ENCODE measurements around the gene SNU13.
"Not testable (repeated sequence)": the region's sequence is repeated elsewhere in the genome, so short reads cannot be mapped to it uniquely, and the experiment has no call there.

The SNU13 gene

DNA sequence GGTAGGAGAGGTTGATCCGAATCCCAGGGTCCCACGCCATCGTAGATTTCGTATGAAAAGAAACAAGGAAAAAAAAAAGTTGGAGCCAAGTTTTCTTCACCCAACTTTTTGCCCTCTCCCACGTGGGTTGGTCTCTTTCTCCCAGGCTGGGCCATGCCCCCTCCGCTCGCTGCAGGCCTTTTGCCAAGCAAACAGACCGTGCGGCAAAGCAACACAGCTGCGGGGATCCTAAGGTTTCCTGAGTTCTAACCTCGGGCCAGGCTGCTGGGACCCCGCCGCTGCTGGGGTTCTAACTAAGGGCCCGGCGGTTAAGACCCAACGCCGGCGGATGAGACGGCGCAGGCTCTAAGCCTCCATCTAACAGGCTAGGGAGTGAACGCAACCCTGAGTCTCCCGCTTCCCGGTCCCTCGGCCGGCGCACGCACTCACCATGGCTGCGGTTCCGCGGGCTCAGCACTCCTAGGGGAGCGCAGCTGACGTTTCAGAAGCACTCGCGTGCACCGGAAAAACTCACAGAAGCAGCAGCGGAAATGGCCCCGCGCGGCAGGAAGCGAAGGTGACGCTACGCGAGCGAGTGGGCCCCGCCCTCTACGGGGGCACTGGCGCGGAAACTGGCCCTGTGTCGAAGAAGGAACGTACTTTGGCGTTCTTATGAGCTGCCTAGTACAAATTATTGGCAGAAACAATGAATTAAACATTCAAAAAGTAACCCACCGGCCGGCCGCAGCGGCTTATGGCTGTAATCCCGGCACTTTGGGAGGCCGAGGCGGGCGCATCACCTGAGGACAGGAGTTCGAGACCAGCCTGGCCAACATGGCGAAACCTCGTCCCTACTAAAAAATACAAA, at the start of gene SNU13:
Gene SNU13 (minus strand): TSS at position 503 of the 847 bp plus-strand sequence. CDS start 71 bp downstream, at position 432.
- DNase-seq (ENCODE audit: low read depth in 4 of 4, low spot score in 1 of 4) = peak; percentile 77 to 92 (median 86)

DNA sequence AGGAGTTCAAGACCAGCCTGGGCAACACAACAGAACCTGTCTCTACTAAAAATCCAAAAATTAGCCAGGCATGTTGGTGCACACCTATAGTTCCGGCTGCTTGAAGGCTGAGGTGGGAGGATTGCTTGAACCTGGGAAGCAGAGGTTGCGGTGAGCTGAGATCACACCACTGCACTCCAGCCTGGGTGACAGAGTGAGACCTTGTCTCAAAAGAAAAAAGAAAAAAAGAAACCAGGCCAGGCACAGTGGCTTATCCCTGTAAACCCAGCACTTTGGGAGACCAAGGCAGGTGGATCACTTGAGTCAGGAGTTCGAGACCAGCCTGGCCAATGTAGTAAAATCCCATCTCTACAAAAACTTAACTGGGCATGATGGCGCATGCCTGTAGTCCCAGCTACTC, 44.6 kb upstream of the SNU13 start:
- DNase-seq (ENCODE audit: low read depth in 4 of 4, low spot score in 1 of 4) = not testable (repeated sequence)

DNA sequence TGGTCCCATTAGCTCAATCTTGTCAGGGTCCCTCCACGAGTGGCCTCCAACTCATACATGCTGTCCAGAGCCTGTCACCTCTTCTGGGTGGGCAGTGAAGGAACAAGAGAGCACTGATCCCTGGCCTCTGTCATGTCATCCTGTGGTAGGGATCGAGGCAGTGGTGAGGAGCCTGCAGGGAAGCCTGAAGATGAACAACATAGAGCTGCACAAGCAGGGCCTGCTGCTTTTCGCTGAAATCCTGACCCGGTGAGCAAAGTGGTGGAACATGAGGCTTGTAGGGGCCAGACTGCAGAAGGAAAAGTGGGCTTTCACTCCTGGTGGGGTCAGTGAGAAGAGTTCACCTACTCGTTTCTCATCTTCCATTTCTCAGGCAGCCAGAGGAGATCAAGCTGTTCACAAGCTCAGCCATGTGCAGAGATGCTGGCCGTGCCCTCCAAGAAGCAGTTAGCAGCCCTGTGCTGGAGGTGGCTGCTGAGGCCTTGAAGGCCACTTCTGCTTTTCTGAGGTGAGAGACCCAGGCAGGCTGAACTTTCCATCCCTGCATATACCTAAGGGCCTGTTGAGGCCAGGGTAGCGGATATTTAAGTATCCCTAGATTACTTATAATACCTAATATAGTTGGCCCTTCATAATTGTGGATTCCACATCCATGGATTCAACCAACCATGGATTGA, 43.6 kb upstream of the SNU13 start:
- DNase-seq (ENCODE audit: low read depth in 4 of 4, low spot score in 1 of 4) = no peak

DNA sequence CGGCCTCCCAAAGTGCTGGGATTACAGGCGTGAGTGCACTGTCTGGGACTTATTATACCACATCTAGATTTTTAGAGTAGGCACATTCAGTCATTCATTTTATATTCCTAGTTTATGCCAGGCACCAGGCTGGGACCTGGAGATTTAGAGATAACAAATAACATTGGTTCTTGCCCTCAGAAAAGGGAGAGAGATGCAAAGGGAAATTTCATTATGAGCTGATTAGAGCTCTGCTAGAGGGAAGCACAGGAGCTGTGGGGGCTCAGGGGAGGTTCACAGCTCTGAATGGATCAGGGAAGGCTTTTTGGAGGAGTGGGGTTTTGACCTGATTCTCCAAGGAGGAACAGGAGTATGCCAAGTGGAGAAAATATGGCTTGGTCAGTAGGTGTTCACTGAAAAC, 42.9 kb upstream of the SNU13 start:
- no peak for DNase-seq (ENCODE audit: low read depth in 4 of 4, low spot score in 1 of 4)

DNA sequence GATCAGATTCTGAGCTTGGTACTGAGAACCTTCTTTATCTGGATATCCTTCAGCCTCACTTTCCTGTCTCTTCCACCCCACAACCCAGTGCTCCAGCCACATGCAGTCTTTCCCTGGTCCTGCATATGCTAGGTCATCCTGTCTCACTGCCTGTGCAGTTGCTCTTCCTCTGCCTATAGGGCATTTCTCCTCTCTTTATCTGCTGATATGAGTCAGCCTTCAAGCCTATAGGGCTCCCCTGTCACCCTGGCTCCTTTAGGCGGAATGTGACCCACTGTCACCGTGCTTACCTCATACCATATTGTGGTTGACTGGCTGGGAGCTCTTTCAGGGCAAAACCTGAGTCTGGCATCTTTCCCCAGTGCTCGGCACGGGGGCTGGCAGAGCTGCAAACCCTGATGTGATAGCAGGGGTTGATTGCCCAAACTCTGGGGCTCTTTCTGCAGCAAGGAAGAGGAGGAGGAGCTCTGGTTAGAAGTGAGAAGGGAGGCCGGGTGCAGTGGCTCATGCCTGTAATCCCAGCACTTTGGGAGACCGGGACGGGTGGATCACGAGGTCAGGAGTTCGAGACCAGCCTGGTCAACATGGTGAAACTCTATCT, 36.9 kb upstream of the SNU13 start:
- DNase-seq (ENCODE audit: low read depth in 4 of 4, low spot score in 1 of 4) = no peak

DNA sequence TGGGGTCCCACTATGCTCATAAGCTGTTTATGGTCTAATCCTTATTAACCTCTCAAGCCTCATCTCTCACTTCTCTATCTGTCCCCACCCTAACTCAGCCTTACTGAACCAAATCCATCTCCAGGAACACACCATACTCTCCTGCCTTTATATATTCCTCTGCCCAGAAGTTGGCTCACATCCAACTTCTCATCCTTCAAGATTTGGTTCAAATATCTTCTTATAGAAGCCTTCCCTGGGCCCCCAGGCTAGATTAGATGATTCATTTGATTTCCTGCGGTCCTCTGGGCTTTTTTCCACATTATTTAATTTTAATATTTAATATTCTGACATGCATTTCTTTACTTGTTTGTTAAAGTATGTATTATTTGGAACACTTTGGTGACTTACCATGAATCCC, 33.8 kb upstream of the SNU13 start:
- DNase-seq (ENCODE audit: low read depth in 4 of 4, low spot score in 1 of 4) = no peak

DNA sequence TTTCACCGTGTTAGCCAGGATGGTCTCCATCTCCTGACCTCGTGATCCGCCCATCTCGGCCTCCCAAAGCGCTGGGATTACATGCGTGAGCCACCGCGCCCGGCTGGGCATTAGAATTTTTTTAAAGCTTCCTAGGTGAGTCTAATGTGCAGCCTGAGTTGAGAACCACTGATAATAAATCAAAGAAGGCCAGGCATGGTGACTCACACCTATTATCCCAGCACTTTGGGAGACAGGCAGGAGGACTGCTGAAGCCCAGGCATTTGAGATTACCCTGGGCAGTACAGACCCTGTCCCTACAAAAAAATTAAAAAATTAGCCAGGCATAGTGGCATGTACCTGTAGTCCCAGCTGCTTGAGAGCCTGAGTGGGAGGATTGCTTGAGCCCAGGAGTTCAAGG, 24.3 kb upstream of the SNU13 start:
- no peak for DNase-seq (ENCODE audit: low read depth in 4 of 4, low spot score in 1 of 4)

DNA sequence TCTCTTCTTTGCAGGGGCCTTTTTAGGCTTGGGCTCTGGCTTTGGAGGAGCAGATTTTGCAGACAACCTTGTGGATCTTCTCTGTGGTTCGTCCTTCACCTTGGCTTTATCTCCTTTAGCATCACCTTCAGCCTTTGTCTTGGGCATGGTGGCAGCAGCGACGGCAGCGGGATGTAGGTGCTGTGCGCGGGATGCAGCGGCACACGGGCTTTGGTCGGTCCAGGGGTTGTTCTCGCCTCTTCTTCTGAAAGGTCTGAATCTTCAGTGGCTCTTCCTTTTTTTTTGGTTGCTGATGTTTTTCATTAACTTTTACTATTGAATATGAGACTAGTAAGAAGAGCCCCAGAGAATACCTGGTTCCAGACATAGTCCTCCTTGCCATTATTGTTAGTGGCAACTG, 20.7 kb upstream of the SNU13 start:
- DNase-seq (ENCODE audit: low read depth in 4 of 4, low spot score in 1 of 4) = no peak

DNA sequence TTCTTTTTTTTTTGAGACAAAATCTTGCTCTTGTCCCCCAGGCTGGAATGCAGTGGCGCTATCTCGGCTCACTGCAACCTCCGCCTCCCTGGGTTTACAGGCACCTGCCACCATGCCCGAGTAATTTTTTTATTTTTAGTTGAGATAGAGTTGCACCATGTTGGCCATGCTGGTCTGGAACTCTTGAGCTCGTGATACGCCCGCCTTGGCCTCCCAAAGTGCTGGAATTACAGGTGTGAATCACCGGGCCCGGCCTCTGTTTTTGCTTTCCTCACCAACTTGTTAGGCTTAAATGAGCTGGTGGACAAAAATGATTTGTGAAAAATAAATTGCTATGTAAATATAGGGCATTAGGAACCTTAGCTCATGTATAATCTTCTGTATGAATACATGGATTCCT, 14.1 kb upstream of the SNU13 start:
- no peak for DNase-seq (ENCODE audit: low read depth in 4 of 4, low spot score in 1 of 4)

DNA sequence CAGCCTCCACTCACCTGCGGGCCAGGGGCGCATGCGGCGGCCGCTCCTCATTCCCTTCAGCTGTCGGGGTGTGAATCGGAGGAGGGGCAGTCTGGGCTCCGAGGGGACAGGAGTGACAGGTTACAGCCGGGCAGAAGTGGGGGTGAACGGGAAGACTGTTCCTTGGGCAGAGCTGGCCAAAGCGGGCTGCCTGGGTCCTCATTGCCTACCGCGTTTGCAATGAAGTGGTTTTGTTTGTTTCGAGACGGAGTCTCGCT, 11.4 kb upstream of the SNU13 start:
- no peak for DNase-seq (ENCODE audit: low read depth in 4 of 4, low spot score in 1 of 4)

DNA sequence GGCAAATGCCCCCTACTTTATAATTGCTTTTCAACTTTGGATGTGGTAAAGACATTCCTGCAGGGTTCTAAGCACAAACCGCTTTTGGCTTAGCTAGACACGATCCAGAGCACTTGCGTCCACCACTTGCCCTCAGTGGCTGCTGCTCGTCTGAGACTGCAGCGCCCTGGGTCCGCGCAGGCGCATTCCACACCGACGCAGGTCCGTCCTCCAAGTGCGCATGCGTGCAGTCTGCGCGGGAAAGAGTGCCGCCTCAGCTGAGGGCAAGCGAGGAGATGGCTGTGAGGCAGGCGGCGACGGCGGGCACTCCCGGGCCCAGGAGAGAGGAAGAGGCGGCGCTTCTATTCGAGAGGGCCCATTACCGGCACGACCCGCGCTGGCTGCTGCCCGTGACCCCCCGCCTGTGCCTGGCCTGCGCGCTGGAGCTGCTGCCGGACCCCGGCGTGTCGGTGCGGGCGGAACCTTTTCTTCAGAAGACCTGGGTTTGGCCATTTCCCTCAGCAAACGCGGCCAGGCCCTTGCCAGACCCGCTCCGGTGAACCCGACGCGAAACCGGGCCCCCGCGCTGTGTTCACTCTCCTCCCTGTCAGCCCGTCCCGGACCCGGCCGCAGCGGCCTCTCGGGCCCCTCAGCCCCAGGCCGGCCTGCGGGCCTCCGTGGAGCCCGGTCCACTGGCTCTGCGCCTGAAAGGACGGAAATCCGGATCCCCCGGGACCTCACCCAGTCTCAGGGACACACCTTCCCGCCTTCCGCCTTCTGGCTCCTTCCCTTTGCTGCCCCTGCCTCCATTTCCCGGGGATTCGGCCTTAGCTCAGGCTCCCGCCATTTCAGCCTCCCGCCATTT, 10.8 kb upstream of the SNU13 start, which contains the start of gene MEI1:
Gene MEI1 (plus strand): TSS at position 240 of the 844 bp plus-strand sequence. CDS start 36 bp downstream, at position 276.
- peak; percentile 79 to 88 (median 87) for DNase-seq (ENCODE audit: low read depth in 4 of 4, low spot score in 1 of 4)

DNA sequence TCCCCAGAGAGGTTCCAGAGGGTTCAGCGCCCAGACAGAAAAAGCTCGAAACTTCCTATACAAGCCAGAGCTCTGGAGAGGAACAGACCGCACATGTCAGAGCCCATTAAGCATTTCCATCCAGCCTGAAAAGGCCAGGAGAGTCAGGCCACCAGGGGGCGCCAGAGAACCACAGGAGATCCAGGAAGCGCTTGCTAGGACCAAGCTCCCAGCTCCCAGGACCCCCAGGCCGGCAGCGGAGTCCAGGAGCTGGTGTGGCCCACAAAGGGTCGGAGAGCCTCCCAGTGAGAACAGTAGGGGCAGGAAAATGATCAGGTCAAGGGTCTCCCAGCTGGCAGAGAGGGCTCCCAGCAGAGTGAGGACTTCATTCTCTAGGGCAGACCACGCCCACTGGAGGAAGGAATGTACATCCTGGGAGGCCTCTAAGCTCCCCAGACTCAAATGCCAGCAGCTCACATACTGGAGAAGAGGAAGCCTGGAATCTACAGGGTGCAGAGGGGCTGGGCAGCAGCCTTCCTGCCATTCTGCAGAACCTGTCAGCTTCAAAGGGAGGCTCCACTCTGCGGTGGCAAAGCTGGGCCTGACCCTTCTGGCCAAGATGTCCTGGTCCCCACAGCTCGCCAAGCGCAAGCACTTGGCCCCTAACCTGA, 8.6 kb upstream of the SNU13 start:
- peak; percentile 89 to 98 (median 96) for DNase-seq (ENCODE audit: low read depth in 4 of 4, low spot score in 1 of 4)

DNA sequence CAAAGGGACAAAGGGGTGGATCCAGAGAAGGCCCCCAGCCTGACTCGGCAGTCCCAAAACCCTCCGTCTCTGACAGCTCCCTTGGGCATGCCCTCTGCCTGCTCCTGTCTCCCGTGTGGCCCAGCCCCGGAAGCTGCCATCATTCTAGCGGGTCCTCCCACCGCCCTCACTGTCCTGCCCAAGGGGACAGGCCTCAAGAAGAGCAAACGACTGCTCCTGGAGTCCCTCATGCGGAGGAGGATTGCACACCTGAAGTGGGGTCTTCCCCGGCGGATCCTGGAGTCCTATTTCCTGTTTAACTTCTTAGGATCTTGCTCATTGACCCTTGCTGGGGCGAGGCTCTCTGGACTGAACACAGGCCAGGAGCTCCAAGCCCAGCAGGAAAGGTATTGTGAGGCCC, 8.0 kb upstream of the SNU13 start:
- no peak for DNase-seq (ENCODE audit: low read depth in 4 of 4, low spot score in 1 of 4)

DNA sequence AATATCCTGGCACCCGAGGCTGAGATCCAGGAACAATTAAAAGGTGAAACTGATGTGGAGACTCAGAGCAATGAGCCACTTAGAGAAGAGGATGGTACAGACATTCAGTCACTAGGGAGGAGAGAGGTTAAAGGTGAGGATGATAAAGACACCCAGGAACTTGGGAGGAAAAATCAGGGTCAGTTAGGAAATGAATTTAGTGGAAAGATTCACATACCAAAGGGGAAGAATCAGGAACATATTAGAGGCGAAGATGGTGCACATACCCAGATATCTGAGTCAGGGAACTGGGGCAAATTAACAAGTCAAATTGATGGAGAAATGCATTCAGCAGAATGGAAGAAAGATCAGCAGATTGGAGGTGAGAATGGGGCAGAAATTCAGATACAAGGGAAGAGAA, 6.5 kb upstream of the SNU13 start:
- DNase-seq (ENCODE audit: low read depth in 4 of 4, low spot score in 1 of 4) = no peak

DNA sequence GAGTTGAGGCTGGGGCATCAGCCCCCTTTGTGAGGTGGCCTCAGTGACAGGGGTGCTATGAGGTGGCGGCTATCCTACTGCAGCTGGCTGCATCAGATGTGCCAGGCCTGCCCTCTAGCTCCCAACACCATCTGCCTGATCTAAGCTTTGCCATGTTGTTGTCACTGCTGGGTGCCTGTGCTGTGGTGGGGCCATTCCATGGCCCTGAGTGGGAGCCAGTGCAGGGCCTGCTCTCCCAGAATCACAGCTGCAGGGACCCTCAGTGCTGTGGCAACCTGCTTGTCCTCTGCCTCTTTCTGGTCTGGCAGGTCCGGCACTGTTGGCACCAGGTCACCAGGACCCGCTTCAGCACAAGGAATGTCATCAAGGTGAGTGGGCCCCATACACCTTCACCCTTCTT, 1.8 kb upstream of the SNU13 start:
- DNase-seq (ENCODE audit: low read depth in 4 of 4, low spot score in 1 of 4) = no peak

DNA sequence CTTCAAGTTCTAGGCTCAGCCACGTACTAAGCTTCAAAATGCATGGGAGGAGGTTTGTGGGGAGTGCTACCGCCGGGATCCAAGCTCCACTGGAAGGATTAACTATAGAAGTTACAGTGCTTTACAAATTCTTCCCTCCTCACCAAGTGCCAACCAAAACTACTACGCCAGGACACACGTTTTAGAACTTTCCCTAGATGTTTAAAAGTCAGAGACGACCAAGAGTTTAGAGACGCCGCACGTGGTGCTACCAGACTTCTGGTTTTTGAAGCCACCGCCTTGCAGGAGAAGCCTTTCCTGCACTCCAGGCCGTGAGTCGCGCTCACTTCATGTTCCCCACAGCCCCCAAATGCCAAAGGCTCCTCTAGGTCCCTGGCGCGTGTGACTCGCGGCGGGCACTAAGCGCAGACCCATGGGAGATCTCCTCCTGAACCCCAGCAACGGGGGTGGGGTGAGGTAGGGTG, 734 bp downstream of the SNU13 start:
- no peak for DNase-seq (ENCODE audit: low read depth in 4 of 4, low spot score in 1 of 4)

DNA sequence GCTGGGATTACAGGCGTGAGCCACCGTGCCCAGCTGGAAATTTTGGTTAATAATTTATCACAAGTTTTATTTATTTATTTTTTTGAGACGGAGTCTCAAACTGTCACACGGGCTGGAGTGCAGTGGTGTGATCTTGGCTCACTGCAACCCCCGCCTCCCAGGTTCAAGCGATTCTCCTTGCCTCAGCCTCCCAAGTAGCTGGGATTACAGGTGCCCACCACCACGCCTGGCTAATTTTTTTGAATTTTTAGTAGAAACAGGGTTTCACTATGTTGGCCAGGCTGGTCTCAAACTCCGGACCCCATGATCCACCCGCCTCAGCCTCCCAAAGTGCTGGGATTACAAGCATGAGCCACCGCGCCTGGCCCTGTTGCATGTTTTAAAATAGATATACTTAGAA, 1.8 kb downstream of the SNU13 start:
- DNase-seq (ENCODE audit: low read depth in 4 of 4, low spot score in 1 of 4) = not testable (repeated sequence)

DNA sequence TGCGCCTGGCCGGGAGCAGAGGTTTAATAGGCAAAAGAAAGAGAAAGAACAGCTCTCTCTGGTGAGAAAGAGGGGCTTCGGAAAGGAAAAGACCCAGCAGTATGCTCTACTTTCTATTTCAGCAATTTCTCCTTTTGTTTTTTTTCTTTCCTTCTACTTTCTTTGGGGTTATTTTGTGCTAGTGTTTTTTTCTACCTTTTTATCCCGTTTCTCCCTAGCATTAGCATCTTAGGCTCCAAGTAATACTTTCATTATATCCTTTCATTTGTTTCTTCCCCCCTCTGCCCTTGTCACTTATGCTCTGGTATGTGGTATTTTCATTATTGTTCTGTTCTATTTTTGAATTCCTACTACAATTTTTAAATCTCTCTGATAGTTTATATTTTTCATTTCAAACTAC, 4.5 kb downstream of the SNU13 start:
- DNase-seq (ENCODE audit: low read depth in 4 of 4, low spot score in 1 of 4) = no peak

DNA sequence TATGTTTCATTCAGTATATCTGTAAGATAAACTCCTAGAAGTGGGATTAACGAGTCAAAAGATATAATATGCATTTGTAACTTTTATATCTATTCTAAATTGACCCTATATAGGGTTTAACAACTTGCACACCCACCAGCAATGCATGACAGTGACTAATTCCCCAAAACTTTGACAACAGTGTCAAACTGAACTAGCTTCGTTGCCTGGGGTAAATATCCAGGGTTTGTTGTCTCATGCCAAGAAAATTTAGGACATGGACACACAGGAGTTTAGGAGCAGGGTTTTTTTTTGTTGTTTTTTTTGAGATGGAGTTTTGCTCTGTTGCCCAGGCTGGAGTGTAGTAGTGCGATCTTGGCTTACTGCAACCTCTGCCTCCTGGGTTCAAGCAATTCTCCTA, 5.1 kb downstream of the SNU13 start:
- no peak for DNase-seq (ENCODE audit: low read depth in 4 of 4, low spot score in 1 of 4)

DNA sequence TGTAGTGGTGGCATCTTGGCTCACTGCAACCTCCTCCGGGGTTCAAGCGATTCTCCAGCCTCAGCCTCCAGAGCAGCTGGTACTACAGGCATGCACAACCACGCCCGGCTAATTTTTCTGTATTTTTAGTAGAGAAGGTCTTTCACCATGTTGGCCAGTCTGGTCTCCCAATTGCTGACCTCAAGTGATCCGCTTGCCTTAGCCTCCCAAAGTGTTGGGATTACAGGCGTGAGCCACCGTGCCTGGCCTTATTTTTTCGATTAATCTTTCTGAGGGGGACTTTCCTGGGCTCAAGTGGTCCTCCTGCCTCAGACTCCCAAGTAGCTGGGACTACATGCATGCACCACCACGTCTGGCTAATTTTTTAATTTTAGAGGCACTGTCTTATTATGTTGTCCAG, 5.6 kb downstream of the SNU13 start:
- no peak for DNase-seq (ENCODE audit: low read depth in 4 of 4, low spot score in 1 of 4)
